GM18861 (cell line): ENCODE data around the gene PRKN.
A peak's percentile ranks its signal among the peaks of the same experiment; 100 is the strongest.
"Not testable (repeated sequence)": the region's sequence is repeated elsewhere in the genome, so short reads cannot be mapped to it uniquely, and the experiment has no call there.

Source experiments
- ATAC-seq: cut with Tn5 transposase; IDR thresholded peaks from one replicate; pipeline ENCODE4 v1.9.1; 2021; ENCODE audit not compliant: unreplicated experiment

Gene PRKN

GRCh38 chr6:162541019-162541601 lies 186.5 kb downstream of the PRKN start:
- no peak for ATAC-seq

- ATAC-seq = no peak
Measured at GRCh38 chr6:162539321-162539720, 188.2 kb downstream of the PRKN start.

GRCh38 chr6:162538643-162539064 lies 188.9 kb downstream of the PRKN start:
- ATAC-seq = no peak

GRCh38 chr6:162533009-162533400 lies 194.6 kb downstream of the PRKN start:
- no peak for ATAC-seq

- no peak for ATAC-seq
Measured at GRCh38 chr6:162532283-162533008, 195.1 kb downstream of the PRKN start.

GRCh38 chr6:162531391-162531790 lies 196.2 kb downstream of the PRKN start:
- not testable (repeated sequence) for ATAC-seq

- ATAC-seq = no peak
Measured at GRCh38 chr6:162528538-162528937, 199.0 kb downstream of the PRKN start.

- no peak for ATAC-seq
Measured at GRCh38 chr6:162526960-162527359, 200.6 kb downstream of the PRKN start.

- no peak for ATAC-seq
Measured at GRCh38 chr6:162525181-162525580, 202.4 kb downstream of the PRKN start.

- no peak for ATAC-seq
Measured at GRCh38 chr6:162512744-162513143, 214.8 kb downstream of the PRKN start.

GRCh38 chr6:162497389-162497788 lies 230.2 kb downstream of the PRKN start:
- no peak for ATAC-seq

GRCh38 chr6:162493917-162494316 lies 233.6 kb downstream of the PRKN start:
- ATAC-seq = no peak

- no peak for ATAC-seq
Measured at GRCh38 chr6:162491637-162492036, 235.9 kb downstream of the PRKN start.

- no peak for ATAC-seq
Measured at GRCh38 chr6:162489101-162489976, 238.2 kb downstream of the PRKN start.

GRCh38 chr6:162488444-162488843 lies 239.1 kb downstream of the PRKN start:
- peak; percentile 70 for ATAC-seq

GRCh38 chr6:162485464-162485863 lies 242.1 kb downstream of the PRKN start:
- no peak for ATAC-seq

GRCh38 chr6:162481938-162482337 lies 245.6 kb downstream of the PRKN start:
- ATAC-seq = no peak

GRCh38 chr6:162481320-162481719 lies 246.2 kb downstream of the PRKN start:
- ATAC-seq = no peak

GRCh38 chr6:162478192-162478671 lies 249.3 kb downstream of the PRKN start:
- peak; percentile 87 for ATAC-seq

- ATAC-seq = no peak
Measured at GRCh38 chr6:162474722-162475121, 252.8 kb downstream of the PRKN start.

GRCh38 chr6:162471842-162472241 lies 255.7 kb downstream of the PRKN start:
- no peak for ATAC-seq

- ATAC-seq = no peak
Measured at GRCh38 chr6:162468326-162468725, 259.2 kb downstream of the PRKN start.
